ENCODE results near the gene TBC1D22A. TPM values are rescaled to one million over a fixed set of nuclear protein-coding genes. Genes with fewer than 3 reads are reported as not detected.

The TBC1D22A gene
- total and polyA plus RNA-seq, 9 of the 15 experiments (the other 6 are each of a cell fraction or from before 2014, with no cell fraction given) = 0.20 to 11.5 (median 5.2) TPM

- TF ChIP-seq, protein P1, sequence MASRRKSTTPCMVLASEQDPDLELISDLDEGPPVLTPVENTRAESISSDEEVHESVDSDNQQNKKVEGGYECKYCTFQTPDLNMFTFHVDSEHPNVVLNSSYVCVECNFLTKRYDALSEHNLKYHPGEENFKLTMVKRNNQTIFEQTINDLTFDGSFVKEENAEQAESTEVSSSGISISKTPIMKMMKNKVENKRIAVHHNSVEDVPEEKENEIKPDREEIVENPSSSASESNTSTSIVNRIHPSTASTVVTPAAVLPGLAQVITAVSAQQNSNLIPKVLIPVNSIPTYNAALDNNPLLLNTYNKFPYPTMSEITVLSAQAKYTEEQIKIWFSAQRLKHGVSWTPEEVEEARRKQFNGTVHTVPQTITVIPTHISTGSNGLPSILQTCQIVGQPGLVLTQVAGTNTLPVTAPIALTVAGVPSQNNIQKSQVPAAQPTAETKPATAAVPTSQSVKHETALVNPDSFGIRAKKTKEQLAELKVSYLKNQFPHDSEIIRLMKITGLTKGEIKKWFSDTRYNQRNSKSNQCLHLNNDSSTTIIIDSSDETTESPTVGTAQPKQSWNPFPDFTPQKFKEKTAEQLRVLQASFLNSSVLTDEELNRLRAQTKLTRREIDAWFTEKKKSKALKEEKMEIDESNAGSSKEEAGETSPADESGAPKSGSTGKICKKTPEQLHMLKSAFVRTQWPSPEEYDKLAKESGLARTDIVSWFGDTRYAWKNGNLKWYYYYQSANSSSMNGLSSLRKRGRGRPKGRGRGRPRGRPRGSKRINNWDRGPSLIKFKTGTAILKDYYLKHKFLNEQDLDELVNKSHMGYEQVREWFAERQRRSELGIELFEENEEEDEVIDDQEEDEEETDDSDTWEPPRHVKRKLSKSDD (conservative IDR thresholded peaks at IDR 0.05; ENCODE audit: low read length) = no peak
- TF ChIP-seq ZNF79 (CRISPR knock-in tag; IDR thresholded peaks at IDR 0.05; ENCODE audit: low read depth) (no peak), KHSRP (IDR thresholded peaks at IDR 0.05) (no peak), SNRNP70 (optimal IDR thresholded peaks at IDR 0.05; ENCODE audit: low read depth, low read length) (no peak), DPF2 (IDR thresholded peaks at IDR 0.05) (no peak), HDAC1 (IDR thresholded peaks at IDR 0.05) (no peak), GMEB1 (CRISPR knock-in tag; IDR thresholded peaks at IDR 0.05) (no peak), KAT7 (CRISPR knock-in tag; IDR thresholded peaks at IDR 0.05; ENCODE audit: borderline replicate concordance) (no peak), TRIM28 (IDR thresholded peaks at IDR 0.05) (no peak)
- TF ChIP-seq, protein P2, sequence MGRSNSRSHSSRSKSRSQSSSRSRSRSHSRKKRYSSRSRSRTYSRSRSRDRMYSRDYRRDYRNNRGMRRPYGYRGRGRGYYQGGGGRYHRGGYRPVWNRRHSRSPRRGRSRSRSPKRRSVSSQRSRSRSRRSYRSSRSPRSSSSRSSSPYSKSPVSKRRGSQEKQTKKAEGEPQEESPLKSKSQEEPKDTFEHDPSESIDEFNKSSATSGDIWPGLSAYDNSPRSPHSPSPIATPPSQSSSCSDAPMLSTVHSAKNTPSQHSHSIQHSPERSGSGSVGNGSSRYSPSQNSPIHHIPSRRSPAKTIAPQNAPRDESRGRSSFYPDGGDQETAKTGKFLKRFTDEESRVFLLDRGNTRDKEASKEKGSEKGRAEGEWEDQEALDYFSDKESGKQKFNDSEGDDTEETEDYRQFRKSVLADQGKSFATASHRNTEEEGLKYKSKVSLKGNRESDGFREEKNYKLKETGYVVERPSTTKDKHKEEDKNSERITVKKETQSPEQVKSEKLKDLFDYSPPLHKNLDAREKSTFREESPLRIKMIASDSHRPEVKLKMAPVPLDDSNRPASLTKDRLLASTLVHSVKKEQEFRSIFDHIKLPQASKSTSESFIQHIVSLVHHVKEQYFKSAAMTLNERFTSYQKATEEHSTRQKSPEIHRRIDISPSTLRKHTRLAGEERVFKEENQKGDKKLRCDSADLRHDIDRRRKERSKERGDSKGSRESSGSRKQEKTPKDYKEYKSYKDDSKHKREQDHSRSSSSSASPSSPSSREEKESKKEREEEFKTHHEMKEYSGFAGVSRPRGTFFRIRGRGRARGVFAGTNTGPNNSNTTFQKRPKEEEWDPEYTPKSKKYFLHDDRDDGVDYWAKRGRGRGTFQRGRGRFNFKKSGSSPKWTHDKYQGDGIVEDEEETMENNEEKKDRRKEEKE (IDR thresholded peaks at IDR 0.05; ENCODE audit: borderline replicate concordance in 1 of 2, control insufficient read depth in 1 of 2, low read depth in 2 of 2, low read length in 1 of 2) = no peak
These were observed 392.9 kb downstream of the TBC1D22A start (continued) for GRCh38 chr22:47155131-47155885.

All from K562 (cell line).